ENCODE data around the gene GON4L.

GRCh38 chr1:155859234-155859829 is 2.3 kb upstream of the GON4L start, which contains the start of gene SYT11:
- no peak for TF ChIP-seq CTCF (IDR thresholded peaks at IDR 0.05)
- TF ChIP-seq POLR2A (IDR thresholded peaks at IDR 0.05): no peak
